HG02938 (cell line): Measurements from ENCODE around the gene TMEM217.
A peak's percentile ranks its signal among the peaks of the same experiment; 100 is the strongest.

ENCODE experiments used
- ATAC-seq: cut with Tn5 transposase; IDR thresholded peaks from one replicate; pipeline ENCODE4 v1.9.1; 2021; ENCODE audit warnings: mild to moderate bottlenecking, moderate library complexity; ENCODE audit not compliant: unreplicated experiment

The TMEM217 gene

DNA sequence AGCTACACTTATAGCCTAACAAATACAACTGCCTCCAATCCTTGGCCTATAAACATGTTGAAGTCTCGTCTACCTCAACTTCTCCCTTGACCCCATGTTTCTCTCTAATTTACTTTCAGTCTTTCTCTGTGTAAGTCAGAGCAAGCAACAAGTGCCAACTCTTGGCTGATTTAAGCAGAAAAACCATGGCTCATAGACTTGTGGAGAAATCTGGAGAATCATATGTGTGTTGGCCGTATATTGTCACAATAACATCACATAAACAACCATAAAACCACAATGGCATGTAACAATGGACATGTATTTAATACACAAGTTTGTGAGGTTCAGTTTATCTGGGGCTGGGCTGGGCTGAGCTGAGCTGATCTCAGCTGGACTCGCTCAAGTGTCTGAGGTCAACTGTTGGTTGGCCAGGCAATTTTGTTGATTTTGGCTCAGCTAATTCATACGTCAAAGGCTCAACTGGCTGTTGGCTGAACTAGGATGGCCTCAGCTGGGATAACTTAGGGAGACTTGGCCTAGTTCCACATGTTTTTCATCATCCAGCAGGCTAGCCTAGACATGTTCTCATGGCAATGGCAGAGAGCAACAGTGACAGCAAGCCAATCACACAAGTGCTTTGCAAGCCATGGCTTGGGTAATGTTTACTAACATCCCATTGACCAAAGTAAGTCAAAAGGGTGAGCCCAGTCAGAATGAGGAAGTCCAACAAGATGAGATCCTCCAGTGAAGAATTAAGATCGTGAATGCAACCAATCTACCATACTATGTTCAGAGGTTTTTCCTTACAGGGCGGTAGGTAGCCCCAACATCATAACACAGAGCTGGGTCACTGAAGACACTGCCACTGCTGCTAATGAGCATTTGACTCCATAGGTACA, 13.3 kb downstream of the TMEM217 start:
- ATAC-seq: no peak

DNA sequence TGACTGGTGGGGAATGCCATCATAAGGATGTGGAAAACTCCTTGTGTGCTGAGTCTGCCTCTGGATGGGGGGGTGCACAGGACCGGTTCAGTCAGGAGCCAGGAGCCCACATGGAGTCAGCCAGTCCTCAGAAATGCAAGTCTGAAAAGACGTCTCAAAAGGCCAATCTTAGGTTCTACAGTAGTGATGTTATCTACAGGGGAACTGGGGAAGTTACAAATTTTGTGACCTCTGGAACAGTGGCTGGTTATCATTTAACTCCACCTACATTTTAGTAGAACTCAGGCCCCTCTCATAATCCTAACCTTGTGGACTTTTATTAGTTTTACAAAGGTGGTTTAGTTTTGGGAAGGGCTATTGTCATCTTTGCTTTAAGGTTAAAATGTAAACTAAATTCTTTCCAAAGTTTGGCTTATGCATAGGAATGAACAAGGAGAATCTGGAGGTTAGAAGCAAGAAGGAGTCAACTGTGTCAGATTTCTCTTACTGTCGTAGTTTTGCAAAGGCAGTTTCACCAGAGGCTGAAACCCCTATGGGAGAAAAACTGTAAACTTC, 14.1 kb downstream of the TMEM217 start:
- no peak for ATAC-seq

DNA sequence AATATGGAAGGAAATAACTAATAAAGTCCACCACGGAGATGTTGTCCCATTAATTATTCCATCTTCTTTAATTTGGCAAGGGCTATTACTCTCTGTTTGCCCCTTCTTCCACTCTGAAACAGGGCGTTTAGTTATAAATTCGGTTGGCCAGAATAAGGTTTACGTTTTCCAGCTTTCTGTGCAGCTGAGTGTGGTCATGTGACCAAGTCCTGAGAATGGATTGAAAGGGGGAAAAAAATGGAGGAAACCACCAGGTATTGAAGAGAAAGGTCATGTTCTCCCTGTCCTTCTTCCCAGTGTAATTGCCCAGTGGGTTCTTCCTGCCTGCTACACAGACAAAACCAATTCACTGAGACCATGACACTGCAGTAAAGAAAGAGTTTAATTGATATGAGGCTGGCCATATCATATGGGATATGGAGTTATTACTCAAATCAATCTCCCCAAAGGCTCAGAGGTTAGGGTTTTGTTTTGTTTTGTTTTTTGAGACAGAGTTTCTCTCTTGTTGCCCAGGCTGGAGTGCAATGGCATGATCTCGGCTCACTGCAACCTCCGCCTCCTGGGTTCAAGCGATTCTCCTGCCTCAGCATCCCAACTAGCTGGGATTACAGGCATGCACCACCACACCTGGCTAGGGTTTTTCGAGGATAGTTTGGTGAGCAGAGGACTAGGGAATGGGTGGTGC, 14.7 kb downstream of the TMEM217 start:
- no peak for ATAC-seq

DNA sequence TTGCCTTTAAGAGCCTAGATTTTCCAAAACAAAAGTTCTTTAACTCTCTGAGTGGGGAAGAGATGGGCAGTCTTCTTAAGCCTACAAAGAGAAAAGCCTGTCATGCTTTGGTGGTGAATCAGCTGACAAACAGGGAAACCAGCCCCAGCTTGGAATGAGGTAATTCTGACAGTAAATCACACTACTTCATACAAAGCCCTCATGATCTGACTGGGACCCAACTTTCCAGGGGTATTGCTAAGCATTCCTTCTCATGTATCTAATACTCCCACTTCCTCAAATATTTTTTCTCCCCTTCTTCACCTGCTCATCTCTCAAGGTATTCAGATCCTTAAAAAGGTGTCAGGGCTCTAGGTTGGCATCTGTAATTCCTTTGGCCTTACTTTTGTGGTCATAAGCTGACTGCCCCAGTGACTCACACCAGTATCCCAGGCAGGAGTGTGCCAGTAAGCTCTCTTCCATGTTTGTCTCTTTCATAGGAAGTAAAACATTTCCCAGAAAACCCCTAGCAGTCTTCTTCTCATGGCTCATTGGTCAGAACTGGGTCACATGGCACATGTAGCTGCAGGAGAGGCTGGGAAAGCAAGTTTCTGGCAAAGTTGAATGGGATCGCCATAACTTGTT, 15.4 kb downstream of the TMEM217 start:
- ATAC-seq: no peak

DNA sequence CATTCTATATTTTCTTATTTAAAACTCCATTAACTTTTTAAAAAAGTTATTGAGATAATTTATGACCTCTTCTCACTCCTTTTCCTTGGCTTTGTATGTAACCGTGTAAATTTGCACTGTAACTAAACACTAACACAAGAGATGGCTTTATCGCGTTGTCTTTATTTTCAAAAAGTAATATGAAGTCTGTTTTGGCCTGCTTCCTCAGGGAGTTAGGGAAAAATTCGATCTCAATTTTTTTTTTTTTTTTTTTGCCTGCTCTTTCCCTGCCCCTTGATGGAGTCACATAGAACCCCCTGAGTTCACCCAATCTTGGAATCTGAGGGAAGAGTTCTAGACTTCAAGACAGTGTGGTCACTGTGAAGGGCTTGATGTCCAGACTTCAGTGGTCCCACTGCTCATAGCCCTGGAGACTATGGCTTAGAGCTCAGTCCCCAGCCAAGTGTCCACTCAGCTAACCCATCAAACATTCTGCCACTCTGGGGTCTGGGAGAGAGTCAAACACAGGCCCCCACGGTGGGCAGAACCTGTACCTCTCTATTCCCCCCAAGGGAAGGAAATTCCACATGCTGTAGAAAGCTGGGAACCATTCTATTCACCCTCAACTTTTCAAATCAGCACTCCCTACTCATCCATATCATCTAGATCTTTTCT, 16.0 kb downstream of the TMEM217 start:
- no peak for ATAC-seq

DNA sequence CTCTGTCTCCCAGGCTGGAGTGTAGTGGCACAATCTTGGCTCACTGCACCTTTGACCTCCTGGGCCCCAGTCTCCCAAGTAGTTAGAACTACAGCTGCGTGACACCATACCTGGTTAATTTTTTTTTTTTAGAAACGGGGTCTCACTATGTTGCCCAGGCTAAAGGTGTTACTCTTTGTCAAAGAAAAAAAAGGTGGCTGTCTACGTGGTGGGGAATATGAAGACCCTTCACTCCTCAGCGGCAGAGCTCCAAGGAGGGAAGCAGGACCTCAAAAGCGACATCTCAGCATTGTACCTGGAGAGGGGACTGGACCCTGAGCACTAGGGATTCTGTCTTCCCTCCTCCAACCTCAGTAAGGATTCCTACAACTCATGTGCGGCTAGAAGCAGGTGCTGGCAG, 16.8 kb downstream of the TMEM217 start:
- ATAC-seq: no peak

DNA sequence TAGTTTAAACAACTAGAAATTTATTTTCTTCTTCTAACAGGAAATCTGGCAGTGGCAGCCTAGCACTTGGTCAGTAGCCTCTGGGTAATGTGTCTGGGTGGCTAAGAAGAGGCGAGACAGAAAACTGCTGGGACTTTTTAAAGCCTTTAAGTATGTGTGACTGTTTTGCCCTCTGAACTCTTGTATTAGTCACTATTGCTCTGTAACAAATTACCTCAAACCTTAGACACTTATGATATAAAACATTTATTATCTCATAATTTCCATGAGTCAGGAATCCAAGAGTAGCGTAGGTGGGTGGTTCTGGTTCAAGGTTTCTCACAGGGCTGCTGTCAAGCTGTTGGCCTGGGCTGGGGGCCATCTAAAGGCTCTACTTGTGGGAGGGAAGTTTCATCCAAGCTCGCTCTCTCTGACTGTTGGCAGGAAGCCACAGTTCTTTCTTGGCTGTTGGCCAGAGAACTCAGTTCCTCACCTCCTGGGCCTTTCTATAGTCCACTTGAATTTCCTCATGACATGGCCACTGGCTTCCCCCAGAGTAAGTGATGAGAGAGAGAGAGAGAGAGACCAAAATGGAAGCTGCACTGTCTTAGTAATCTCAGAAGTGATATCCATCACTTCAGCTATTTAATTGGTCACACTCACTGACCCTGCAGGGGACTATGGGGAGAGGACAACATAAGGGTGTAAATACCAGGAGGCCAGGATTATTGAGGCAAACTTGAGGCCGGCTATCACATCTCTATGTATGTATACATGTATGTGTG, 17.8 kb downstream of the TMEM217 start:
- ATAC-seq: no peak

DNA sequence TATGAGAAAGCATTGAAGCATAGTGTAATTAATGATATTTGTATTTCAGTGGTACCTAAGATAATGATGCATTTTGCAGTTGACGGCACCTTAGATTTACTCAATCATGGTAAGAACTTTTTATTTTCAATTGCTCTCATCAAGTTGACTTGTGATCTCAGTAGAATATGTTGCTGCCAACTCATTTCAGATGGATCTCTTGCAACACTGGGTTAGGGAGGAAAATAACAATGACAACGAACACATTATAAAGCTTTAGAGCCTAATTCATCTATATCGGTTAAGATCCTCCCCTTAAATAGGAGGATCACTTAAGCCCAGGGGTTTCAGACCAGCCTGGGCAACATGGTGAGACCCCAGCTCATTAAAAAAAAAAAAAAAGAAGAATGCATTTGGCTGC, 18.4 kb downstream of the TMEM217 start:
- ATAC-seq: no peak

DNA sequence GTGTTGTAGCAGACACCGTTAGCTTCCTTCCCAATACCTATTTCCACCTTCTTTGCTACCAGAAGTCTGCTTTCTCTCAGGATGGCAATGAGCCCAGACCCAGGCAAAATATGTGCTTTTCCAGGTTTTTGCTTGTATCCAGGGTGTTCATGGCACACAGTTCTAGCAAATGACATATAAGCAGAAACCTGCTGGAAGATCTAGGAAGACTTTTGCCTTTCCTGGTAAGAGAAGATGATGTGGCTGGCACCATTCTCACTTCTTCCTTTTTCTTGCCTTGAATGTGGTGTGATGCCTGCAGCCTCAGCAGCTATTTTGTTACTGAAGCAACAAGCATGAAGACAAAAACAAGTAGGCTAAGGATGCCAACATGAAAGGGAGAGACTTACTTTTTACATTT, 19.6 kb downstream of the TMEM217 start:
- no peak for ATAC-seq

DNA sequence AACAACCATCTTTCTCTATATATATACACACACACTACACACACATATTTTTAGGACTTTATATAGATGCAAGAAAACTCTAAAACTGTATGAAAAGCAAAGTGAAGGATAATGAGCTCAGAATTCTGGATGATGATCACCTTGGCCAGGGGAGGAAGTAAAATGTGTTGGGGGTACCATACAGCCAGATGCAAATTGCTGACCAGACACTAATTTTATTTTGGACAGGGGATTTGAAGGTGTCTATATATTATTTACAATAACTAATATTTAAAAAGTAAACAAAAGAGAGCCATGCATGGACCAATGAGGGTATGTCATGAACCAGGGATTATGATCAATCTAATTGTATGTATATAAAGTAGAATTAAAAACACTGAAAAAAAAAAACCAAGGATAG, 20.2 kb downstream of the TMEM217 start:
- no peak for ATAC-seq

DNA sequence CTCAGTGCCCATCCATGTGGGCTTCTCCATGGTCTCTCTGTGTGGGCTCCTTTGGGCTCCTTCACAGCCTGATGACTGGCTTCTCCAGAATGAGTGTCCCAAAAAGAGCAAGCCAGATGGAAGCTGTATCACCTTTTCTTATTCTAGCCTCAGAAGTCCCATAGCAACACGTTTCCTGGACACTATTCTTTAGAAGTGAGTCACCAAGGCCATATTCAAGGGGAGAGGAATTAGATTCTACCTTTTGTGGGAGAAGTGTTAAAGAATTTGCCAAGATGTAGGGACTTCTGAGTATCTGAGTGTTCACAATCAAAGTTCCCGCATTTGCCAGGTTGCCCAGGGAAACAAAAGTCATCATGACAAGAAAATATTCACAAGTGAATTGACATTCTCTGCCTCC, 21.0 kb downstream of the TMEM217 start:
- ATAC-seq: no peak

DNA sequence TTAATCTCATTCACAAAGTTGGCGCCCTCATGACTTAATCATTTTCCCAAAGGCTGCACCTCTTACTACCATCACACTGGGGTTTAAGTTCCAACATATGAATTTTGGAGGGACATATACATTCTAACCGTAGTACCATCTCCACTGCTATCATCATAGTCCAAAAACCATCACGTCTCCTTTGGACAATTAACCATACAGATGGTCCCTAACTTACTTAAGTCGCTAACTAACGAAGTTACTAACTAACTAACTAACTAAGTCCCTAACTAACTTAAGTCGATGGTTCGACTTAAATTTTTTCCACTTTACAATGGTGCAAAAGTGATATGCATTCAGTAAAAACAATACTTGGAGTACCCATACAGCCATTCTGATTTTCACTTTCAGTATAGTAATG, 24.4 kb downstream of the TMEM217 start:
- no peak for ATAC-seq

DNA sequence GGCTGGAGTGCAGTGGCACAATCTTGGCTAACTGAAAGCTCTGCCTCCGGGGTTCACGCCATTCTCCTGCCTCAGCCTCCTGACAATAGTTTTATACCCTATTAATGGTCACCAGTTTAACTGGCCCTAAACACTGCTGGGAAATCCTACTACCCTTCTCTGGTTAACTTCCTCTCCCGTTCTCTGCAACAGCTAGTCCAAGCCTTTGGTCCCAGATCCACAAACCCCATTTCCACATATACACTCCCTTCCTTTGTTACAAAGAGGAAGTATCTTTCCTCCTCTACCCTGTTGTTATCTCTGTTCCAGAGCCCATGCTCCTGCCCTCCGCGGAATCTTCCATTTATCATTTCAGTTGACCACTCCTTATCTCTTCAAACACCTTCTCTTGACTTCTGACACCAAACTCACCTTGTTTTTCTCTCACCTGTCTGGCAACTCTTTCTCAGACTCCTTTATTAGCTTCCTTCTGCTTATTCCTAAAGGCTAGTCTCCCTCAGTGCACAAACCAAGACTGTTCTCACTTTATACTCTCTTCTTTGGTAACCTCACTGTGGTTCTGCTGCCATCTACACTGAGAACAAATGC, 25.4 kb downstream of the TMEM217 start:
- ATAC-seq: no peak

DNA sequence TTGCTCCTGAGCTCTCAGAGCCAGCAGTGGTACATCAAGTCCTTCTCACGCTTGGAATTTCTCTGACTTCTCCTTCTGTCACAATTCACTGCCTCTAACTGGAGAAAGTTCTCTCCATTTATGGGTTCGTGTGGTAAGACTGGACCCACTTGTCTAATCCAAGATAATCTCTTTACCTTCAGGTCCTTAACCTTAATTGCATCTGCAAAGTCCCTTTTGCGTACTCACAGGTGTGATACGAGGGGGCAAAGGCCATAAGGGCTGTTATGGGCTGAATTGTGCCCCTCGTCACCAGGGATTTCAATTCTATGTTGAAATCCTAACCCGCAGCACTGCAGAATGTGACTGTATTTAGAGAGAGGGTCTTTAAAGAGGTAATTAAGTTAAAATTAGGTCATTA, 27.8 kb downstream of the TMEM217 start:
- ATAC-seq: no peak

DNA sequence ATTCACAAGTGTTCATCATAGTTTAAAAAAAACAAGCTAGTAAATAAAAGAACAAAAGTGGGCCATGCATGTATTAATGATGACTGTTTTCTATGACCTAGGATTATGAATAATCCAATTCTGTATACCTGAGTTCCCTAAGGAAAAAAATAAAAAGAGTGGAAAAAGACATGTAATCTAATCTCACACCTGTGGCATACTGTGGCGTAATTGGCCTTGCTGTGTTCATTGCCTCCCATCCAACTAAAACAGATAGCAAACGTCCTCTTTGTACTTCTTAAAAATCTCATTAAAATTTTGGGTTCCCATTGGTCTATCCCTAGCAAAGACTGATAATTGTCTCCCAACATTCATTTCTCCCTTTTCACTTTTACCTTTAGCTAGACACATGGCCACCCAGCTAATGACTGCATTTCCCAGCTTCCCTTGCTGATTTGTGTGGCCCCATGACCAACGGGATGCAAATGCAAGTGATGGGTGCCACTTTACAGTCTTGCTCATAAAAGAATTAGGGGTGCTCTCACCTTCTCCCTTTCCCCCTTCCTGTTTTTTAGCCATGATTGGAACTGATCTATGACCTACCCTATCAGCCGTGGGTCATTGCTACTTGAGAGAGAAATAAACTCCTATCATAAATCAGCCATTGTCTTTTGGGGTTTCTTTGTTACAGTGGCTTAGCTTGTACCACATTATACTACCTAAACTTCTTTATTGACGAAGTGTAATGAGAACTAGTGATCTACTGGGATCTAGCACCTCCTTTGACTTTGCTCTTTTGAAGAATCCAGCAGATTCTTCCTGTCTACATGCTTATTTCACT, 32.4 kb downstream of the TMEM217 start:
- ATAC-seq: no peak

DNA sequence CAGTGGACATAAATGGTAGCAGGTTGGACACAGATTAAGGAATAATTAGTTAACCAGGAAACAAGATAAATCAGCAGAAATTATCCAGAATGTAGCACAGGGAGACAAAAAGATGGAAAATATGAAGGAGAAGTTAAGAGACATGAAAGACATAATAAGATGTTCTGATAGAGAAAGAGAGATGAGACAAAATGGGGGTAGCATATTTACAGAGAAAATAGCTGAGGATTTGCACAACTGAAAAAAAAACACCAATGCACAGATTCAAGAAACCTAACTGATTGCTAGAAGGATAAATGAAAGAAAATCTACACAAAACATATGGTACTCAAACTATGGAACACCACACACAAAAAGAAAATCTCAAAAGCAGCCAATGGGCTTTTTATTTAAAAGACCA, 35.0 kb downstream of the TMEM217 start:
- no peak for ATAC-seq

DNA sequence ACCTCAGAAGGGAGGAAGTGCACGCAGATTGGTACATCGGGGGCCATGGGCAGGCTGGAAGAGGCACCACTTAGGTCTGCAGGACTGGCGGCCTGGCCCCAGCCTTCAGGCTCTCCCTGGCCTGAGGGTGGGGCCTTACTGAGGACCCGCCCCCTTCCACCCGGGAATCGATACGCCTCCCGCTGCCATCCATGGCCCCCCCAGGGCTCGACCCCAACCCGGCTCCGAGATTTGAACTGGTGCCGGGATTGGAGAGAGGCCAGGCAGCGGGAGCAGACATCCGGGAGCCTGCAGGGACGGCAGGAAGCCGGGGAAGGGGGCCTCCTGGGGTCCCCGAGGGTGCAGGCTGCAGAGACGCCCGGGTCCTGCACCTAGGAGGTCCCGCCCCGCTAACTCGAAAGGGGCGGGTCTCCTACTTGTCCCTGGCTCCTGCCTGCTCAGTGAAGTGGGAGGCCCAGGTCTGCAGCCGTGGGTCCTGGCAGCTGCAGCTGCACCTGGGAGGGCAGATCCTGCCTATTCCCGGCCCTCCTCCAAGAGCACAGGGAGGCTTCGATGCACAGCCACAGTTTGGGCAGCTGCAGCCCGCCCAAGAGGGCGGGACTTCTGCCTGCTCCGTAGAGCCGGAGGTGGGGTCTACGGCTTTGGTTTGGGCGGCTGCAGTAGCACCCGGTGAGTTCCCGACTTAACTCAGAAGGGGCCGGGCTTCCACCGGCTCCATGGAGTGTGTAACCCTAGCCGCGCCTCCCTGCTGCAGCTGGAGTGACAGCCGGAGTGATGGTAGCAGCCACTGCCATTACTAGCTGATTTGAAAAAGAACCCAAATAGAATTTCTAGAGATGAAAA, 35.6 kb downstream of the TMEM217 start:
- ATAC-seq: peak; percentile 80

DNA sequence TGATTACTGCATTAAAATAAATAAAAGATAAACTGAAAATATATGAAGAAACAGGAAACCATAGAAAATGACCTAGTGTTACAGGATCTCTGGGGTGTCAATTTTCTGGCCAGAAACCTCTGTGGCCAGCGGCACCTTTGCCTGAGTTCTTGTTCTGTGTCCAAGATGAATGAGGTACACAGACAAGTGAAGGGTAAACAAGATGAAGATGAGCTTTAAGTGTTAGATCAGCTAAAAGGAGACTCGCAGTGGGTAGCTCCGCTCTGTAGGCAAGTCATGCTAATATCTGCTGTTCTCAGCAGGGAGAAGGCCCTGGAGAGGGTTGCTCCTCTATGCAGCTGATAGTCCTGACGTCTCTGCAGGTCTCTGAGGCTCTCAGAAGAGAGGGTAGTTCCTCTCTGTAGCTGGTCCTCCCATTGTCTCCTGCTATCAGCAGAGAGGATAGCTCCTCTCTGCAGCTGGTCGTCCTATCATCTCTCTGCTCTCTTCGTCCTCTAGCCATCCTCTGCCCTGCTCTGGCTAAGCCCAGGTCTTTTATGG, 36.3 kb downstream of the TMEM217 start:
- ATAC-seq: no peak
